AG08396 (cell line): ENCODE results near the gene PLG.
"Not testable (repeated sequence)": the region's sequence is repeated elsewhere in the genome, so short reads cannot be mapped to it uniquely, and the experiment has no call there.

Source experiments
- DNase-seq: peaks from one replicate; pipeline ENCODE4 v3.0.0; 2012; ENCODE audit warnings: low spot score, mixed read lengths

Gene PLG

GRCh38 chr6:160704688-160705087, 2.6 kb downstream of the PLG start:
- not testable (repeated sequence) for DNase-seq

- DNase-seq = not testable (repeated sequence)
These were observed 6.9 kb downstream of the PLG start for GRCh38 chr6:160708993-160709392.

GRCh38 chr6:160714731-160715316, 12.8 kb downstream of the PLG start:
- DNase-seq = no peak

- no peak for DNase-seq
These were observed 28.9 kb downstream of the PLG start for GRCh38 chr6:160730911-160731310.

GRCh38 chr6:160733050-160733646, 31.1 kb downstream of the PLG start:
- peak; percentile 14 for DNase-seq

- no peak for DNase-seq
These were observed 32.6 kb downstream of the PLG start for GRCh38 chr6:160734627-160735026.

GRCh38 chr6:160735523-160735922, 33.5 kb downstream of the PLG start:
- DNase-seq = no peak

- DNase-seq = no peak
These were observed 35.9 kb downstream of the PLG start for GRCh38 chr6:160737934-160738333.

- DNase-seq = no peak
These were observed 37.9 kb downstream of the PLG start for GRCh38 chr6:160739955-160740354.

GRCh38 chr6:160741012-160741411, 39.0 kb downstream of the PLG start:
- not testable (repeated sequence) for DNase-seq

GRCh38 chr6:160742090-160742489, 40.0 kb downstream of the PLG start:
- DNase-seq = no peak

- DNase-seq = no peak
These were observed 48.2 kb downstream of the PLG start for GRCh38 chr6:160750276-160750689.

- DNase-seq = not testable (repeated sequence)
These were observed 51.2 kb downstream of the PLG start for GRCh38 chr6:160753211-160753610.

GRCh38 chr6:160755165-160755564, 53.1 kb downstream of the PLG start:
- DNase-seq = no peak

GRCh38 chr6:160756021-160756420, 54.0 kb downstream of the PLG start:
- no peak for DNase-seq

GRCh38 chr6:160756871-160757270, 54.8 kb downstream of the PLG start:
- DNase-seq = no peak

- no peak for DNase-seq
These were observed 62.8 kb downstream of the PLG start for GRCh38 chr6:160764847-160765246.

- no peak for DNase-seq
These were observed 63.4 kb downstream of the PLG start for GRCh38 chr6:160765412-160765811.

GRCh38 chr6:160766657-160766988, 64.6 kb downstream of the PLG start:
- no peak for DNase-seq

- peak; percentile 42 for DNase-seq
These were observed 65.1 kb downstream of the PLG start for GRCh38 chr6:160766989-160767646.

GRCh38 chr6:160767647-160768019, 65.6 kb downstream of the PLG start:
- DNase-seq = no peak

GRCh38 chr6:160768101-160768500, 66.1 kb downstream of the PLG start:
- DNase-seq = no peak

- DNase-seq = no peak
These were observed 72.4 kb downstream of the PLG start for GRCh38 chr6:160774399-160774798.
